ENCODE measurements around the gene EHD4.

Gene EHD4

GRCh38 chr15:41957021-41957897 is 15.1 kb downstream of the EHD4 start:
- TF ChIP-seq CTCF (IDR thresholded peaks at IDR 0.05; ENCODE audit: low read depth, low read length, missing control alignments) = no peak
- H3K4me3 ChIP-seq (ENCODE audit: low read depth, low read length) = no peak overlapping the region; the same call in 1 of the 2 replicates
- DNase-seq (ENCODE audit: low read depth) = peak; percentile 60

- no peak for TF ChIP-seq CTCF (IDR thresholded peaks at IDR 0.05; ENCODE audit: low read depth, low read length, missing control alignments)
- DNase-seq (ENCODE audit: low read depth) = no peak
- no peak overlapping the region for H3K4me3 ChIP-seq (ENCODE audit: low read depth, low read length)
These were observed 16.4 kb downstream of the EHD4 start for GRCh38 chr15:41955807-41956525.

DNA sequence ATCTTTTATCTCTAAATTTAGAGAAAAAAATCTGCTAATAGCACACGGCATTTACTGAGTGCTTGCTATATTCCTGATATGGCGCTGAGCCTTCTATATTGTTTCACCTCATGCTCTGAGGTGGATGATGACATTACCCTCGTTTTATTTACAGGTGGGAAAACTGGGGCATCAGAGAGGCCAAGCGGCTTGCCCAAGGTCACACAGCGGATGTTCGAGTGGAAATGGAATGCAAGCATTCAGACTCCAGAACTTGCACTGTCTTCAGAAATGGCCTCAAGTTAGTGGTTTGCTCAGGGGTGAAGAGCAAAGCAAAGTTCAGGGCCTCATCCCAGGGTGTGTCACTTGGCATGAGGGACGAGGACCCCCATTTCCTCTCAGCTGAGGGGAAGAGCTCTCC is 17.3 kb downstream of the EHD4 start:
- no peak for DNase-seq (ENCODE audit: low read depth)
- no peak for TF ChIP-seq CTCF (IDR thresholded peaks at IDR 0.05; ENCODE audit: low read depth, low read length, missing control alignments)
- no peak overlapping the region for H3K4me3 ChIP-seq (ENCODE audit: low read depth, low read length)

DNA sequence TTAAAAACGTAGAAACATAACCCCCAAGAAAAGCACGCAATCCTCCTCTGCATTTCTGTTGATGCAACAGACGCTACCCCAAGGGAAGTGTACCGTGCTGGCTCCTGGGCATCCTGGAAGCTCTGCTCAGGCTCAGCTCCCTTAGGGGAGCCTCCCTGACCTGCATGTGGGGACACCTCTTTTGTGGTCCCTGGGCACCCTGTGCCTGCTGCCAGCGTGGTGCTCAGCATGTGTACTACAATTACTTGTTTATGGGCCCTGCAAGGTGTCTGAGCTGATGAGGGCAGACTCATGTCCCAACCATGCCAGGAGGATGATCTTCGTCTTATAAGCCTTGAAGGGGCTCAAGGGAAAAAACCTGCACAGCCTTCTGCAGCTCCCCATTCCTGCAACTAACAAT is 18.3 kb downstream of the EHD4 start:
- TF ChIP-seq CTCF (IDR thresholded peaks at IDR 0.05; ENCODE audit: low read depth, low read length, missing control alignments) = no peak
- DNase-seq (ENCODE audit: low read depth) = no peak
- no peak overlapping the region for H3K4me3 ChIP-seq (ENCODE audit: low read depth, low read length)

GRCh38 chr15:41952013-41952563 is 20.3 kb downstream of the EHD4 start:
- H3K4me3 ChIP-seq (ENCODE audit: low read depth, low read length) = no peak overlapping the region
- TF ChIP-seq CTCF (IDR thresholded peaks at IDR 0.05; ENCODE audit: low read depth, low read length, missing control alignments) = no peak
- no peak for DNase-seq (ENCODE audit: low read depth)

- TF ChIP-seq CTCF (IDR thresholded peaks at IDR 0.05; ENCODE audit: low read depth, low read length, missing control alignments) = no peak
- no peak for DNase-seq (ENCODE audit: low read depth)
- H3K4me3 ChIP-seq (ENCODE audit: low read depth, low read length) = no peak overlapping the region
These were observed 20.8 kb downstream of the EHD4 start for GRCh38 chr15:41951571-41951970.
